VCaP (cell line): Measurements from ENCODE around the gene UNC45B.
"Not testable (repeated sequence)": the region's sequence is repeated elsewhere in the genome, so short reads cannot be mapped to it uniquely, and the experiment has no call there.

Experiments
- H3K27ac ChIP-seq: fragments of 450-650 bp; 2 replicates; pipeline ENCODE4 v1.5.1; 2017
- TF ChIP-seq, protein P1 (sequence below): fragments of 450-650 bp; conservative IDR thresholded peaks from 2 replicates; pipeline ENCODE4 v1.5.1; 2017; ENCODE audit warnings: mild to moderate bottlenecking, moderate library complexity

UNC45B gene

DNA sequence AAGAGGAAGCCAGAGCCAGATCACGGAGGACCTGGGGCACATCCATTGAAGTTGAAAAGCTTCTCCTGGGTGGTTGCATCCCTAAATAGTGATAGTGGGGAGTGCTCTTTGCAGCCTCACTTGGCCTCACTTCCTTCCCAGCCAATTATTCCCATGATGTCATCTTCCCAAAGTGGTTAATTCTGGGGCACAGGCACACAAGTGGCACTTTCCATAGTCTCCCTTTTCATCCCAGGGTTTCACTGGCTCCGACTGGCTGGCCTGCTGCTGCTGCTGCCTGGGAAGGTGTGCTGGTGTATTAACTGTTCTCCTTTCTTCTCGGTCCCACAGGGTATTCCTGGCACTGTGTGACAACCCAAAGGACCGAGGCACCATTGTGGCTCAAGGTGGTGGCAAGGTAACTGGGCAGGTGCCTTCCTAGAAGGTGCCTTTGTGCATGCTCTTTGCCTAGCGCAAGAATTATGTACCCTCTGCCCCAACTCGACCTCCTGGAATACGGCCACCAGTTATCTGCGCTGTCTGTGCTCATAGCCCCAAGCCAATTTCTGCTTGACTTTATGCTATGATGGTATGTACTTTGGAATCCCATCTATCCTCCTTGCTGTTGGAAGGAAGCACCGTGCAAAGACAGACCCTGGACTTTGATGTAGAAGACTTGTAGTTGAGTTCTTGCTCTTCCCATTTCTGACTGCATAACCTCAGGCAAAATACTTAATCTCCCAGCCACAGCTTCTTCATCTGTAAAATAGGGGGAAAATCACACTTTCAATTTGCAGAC lies 28.2 kb downstream of the UNC45B start:
- TF ChIP-seq, protein P1, sequence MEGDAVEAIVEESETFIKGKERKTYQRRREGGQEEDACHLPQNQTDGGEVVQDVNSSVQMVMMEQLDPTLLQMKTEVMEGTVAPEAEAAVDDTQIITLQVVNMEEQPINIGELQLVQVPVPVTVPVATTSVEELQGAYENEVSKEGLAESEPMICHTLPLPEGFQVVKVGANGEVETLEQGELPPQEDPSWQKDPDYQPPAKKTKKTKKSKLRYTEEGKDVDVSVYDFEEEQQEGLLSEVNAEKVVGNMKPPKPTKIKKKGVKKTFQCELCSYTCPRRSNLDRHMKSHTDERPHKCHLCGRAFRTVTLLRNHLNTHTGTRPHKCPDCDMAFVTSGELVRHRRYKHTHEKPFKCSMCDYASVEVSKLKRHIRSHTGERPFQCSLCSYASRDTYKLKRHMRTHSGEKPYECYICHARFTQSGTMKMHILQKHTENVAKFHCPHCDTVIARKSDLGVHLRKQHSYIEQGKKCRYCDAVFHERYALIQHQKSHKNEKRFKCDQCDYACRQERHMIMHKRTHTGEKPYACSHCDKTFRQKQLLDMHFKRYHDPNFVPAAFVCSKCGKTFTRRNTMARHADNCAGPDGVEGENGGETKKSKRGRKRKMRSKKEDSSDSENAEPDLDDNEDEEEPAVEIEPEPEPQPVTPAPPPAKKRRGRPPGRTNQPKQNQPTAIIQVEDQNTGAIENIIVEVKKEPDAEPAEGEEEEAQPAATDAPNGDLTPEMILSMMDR: no peak

DNA sequence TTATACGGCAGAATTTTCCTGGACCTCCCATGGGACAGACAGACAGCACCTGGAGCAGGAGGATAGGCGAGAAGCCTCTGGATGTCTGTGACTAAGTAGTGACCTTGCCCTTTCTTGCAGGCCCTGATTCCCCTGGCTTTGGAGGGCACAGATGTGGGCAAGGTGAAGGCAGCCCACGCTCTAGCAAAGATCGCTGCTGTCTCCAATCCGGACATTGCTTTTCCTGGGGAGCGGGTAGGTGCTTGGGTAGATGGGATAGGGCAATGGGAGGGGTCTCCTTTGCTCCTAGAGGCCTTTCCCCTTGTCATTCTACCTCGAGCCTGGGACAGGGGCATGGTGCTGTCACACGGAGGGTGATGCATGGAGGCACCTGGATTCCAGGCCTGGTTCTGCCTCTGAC lies 29.3 kb downstream of the UNC45B start:
- no peak overlapping the region for H3K27ac ChIP-seq
- TF ChIP-seq, protein P1: no peak

More for the DNA sequence above, 28.2 kb downstream of the UNC45B start:
- no peak overlapping the region for H3K27ac ChIP-seq

GRCh38 chr17:35179379-35179778 lies 31.8 kb downstream of the UNC45B start:
- not testable (repeated sequence) for H3K27ac ChIP-seq

DNA sequence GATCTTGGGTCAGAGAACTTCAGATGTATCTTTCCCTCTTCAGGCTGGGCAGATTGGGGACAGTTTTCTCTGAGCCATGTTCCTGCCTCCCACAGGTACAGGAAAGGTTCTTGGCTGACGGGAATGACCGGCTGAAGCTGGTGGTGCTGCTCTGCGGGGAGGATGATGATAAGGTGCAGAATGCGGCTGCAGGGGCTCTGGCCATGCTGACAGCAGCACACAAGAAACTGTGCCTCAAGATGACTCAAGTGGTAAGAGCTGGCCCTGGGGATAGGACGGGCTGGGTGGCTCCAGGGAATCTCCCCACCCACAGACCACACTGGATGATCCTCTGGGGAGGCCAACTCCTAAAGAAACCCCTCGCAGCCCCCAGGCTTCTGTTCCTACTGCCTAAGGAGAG lies 35.7 kb downstream of the UNC45B start:
- TF ChIP-seq, protein P1: no peak
- no peak overlapping the region for H3K27ac ChIP-seq

DNA sequence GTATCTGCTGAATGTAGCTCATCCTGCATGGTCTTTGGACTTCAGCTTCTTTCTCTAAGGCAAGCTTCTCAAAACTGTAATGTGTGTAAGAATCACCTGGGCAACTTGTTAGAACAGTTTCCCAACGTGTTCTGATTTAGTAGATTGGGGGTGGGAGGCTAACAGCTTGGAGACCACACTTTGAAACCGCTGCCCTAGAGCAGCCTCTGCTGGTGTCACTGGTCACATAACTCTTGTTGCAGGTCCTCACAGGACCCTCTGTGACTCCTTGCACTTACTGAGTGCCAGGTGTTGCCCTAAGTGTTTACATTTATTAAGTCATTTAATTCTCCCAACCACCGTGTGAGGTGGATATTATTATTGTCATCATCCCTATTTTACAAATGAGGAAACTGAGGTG lies 36.7 kb downstream of the UNC45B start:
- H3K27ac ChIP-seq: no peak overlapping the region
- TF ChIP-seq, protein P1: no peak

- TF ChIP-seq, protein P1: no peak
- H3K27ac ChIP-seq: no peak overlapping the region
These were observed 38.2 kb downstream of the UNC45B start for GRCh38 chr17:35185849-35186248.

GRCh38 chr17:35187481-35187880 lies 39.9 kb downstream of the UNC45B start:
- no peak overlapping the region for H3K27ac ChIP-seq
- TF ChIP-seq, protein P1: no peak

DNA sequence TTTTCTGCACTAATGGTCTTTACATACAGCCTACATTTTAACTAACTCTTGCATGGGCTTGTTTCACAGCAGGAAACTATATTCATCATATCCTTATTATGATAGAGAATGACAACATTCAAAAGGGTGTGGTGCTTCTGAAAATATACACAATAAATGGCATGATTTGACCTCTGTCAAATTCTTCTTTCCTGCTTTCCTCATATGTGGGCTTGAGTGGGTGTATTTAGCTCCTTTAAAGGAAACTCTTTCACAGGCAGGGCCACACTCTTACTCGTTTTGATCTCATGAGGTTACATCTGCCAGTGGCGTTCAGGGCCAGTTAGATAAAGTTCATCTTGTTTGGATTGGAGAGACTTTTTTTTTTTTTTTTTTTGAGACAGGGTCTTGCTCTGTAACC lies 40.5 kb downstream of the UNC45B start:
- no peak overlapping the region for H3K27ac ChIP-seq
- TF ChIP-seq, protein P1: no peak
